Measurements from ENCODE around the gene RPLP2. TPM values are rescaled to one million over a fixed set of nuclear protein-coding genes. Genes with fewer than 3 reads are reported as not detected.

RPLP2 gene
- 1,110 TPM for total RNA-seq
- long read RNA-seq, transcript RPLP2-207 (4 exons, 637 nt), result minor isoform, 15 of 244 reads
- long read RNA-seq, transcript RPLP2-201 (5 exons, 781 nt), result major isoform, 216 of 244 reads
- long read RNA-seq, partial matches to known transcripts, result 0 of 244 reads
- long read RNA-seq, other reads (novel, unspliced or antisense), result 10 of 244 reads

GRCh38 chr11:809287-810039 lies at the start of gene RPLP2:
TSS of gene RPLP2 (plus strand) at chr11:809967. CDS start at chr11:810235, 268 bp downstream.
- intact Hi-C loops (cut with DNase I), result loop anchor here (5.0 kb wide), 1 partner anchor 33 kb away; the partner anchor contains the start of genes POLR2L and TSPAN4
- ATAC-seq, result peak; percentile 93
- DNase-seq (ENCODE audit: missing footprints), result peak; percentile 100

GRCh38 chr11:760236-760635 lies 49.5 kb upstream of the RPLP2 start:
- ATAC-seq, result no peak
- DNase-seq (ENCODE audit: missing footprints), result no peak
- intact Hi-C loops (cut with DNase I), result no loop called here

- DNase-seq (ENCODE audit: missing footprints), result no peak
- intact Hi-C loops (cut with DNase I), result no loop called here
- no peak for ATAC-seq
Measured at GRCh38 chr11:761526-762108, 48.1 kb upstream of the RPLP2 start.

GRCh38 chr11:762421-763072 lies 47.2 kb upstream of the RPLP2 start:
- no peak for ATAC-seq
- intact Hi-C loops (cut with DNase I), result no loop called here
- DNase-seq (ENCODE audit: missing footprints), result no peak

GRCh38 chr11:763073-763463 lies 46.7 kb upstream of the RPLP2 start:
- no peak for DNase-seq (ENCODE audit: missing footprints)
- no peak for ATAC-seq
- intact Hi-C loops (cut with DNase I), result no loop called here

- no peak for DNase-seq (ENCODE audit: missing footprints)
- intact Hi-C loops (cut with DNase I), result no loop called here
- no peak for ATAC-seq
Measured at GRCh38 chr11:763549-764321, 46.0 kb upstream of the RPLP2 start.

GRCh38 chr11:764322-765024 lies 45.3 kb upstream of the RPLP2 start:
- ATAC-seq (peak; percentile 2), DNase-seq (ENCODE audit: missing footprints) (no peak)
- intact Hi-C loops (cut with DNase I), result no loop called here

- DNase-seq (ENCODE audit: missing footprints) (peak; percentile 80), ATAC-seq (peak; percentile 79)
- intact Hi-C loops (cut with DNase I), result no loop called here
Measured at GRCh38 chr11:765025-765801, 44.6 kb upstream of the RPLP2 start.

- ATAC-seq (no peak), DNase-seq (ENCODE audit: missing footprints) (no peak)
- intact Hi-C loops (cut with DNase I), result no loop called here
Measured at GRCh38 chr11:765802-766091, 44.0 kb upstream of the RPLP2 start.

- no peak for ATAC-seq
- intact Hi-C loops (cut with DNase I), result no loop called here
- no peak for DNase-seq (ENCODE audit: missing footprints)
Measured at GRCh38 chr11:766106-766935, 43.4 kb upstream of the RPLP2 start.

- no peak for DNase-seq (ENCODE audit: missing footprints)
- no peak for ATAC-seq
- intact Hi-C loops (cut with DNase I), result no loop called here
Measured at GRCh38 chr11:766936-767210, 42.9 kb upstream of the RPLP2 start.

GRCh38 chr11:767238-767637 lies 42.5 kb upstream of the RPLP2 start:
- intact Hi-C loops (cut with DNase I), result no loop called here
- DNase-seq (ENCODE audit: missing footprints) (no peak), ATAC-seq (no peak)

- DNase-seq (ENCODE audit: missing footprints), result no peak
- intact Hi-C loops (cut with DNase I), result no loop called here
Measured at GRCh38 chr11:769887-770641, 39.7 kb upstream of the RPLP2 start.

GRCh38 chr11:770642-771616 lies 38.8 kb upstream of the RPLP2 start:
- intact Hi-C loops (cut with DNase I), result no loop called here

More at GRCh38 chr11:769887-770641, 39.7 kb upstream of the RPLP2 start:
- ATAC-seq, result no peak

GRCh38 chr11:771617-772204 lies 38.1 kb upstream of the RPLP2 start:
- ATAC-seq (no peak), DNase-seq (ENCODE audit: missing footprints) (no peak)
- intact Hi-C loops (cut with DNase I), result no loop called here

More at GRCh38 chr11:770642-771616, 38.8 kb upstream of the RPLP2 start:
- DNase-seq (ENCODE audit: missing footprints) (no peak), ATAC-seq (no peak)

All from Right ventricle myocardium inferior (tissue), 1 donor.